GM23338 (cell line): ENCODE results near the gene ATP8B4. TPM values are rescaled to one million over a fixed set of nuclear protein-coding genes. Genes with fewer than 3 reads are reported as not detected.

Source experiments
- ATAC-seq: fragments of 200-7000 bp; cut with Tn5 transposase; 3 replicates; pipeline ENCODE4 v1.9.1; 2020
- DNase-seq: peaks from one replicate; pipeline ENCODE4 v3.0.0-alpha.2; 2015; ENCODE audit warnings: low spot score
- H2AFZ ChIP-seq: fragments of 200-600 bp; sonication (generic); 2 replicates; pipeline ENCODE4 v1.8.0; 2016; ENCODE audit warnings: antibody characterized with exemption, mild to moderate bottlenecking, moderate library complexity
- H3F3A ChIP-seq: fragments of 200-600 bp; sonication (generic); replicated peaks from 2 replicates; pipeline ENCODE4 v1.8.0; 2017; ENCODE audit warnings: antibody characterized with exemption, mixed run types, low read depth
- H3K27ac ChIP-seq: fragments of 200-600 bp; sonication (generic); 2 replicates; pipeline ENCODE4 v1.6.1; 2016; ENCODE audit warnings: low read depth
- H3K27me3 ChIP-seq: fragments of 200-600 bp; sonication (generic); 2 replicates; pipeline ENCODE4 v1.8.0; 2016; ENCODE audit warnings: mild to moderate bottlenecking, mixed run types, moderate library complexity; ENCODE audit not compliant: insufficient read depth
- H3K36me3 ChIP-seq: fragments of 200-600 bp; sonication (generic); 2 replicates; pipeline ENCODE4 v1.8.0; 2016; ENCODE audit warnings: mild to moderate bottlenecking; ENCODE audit not compliant: insufficient read depth
- H3K4me1 ChIP-seq: fragments of 200-600 bp; sonication (generic); 2 replicates; pipeline ENCODE4 v1.8.0; 2016; ENCODE audit warnings: mild to moderate bottlenecking, moderate library complexity; ENCODE audit not compliant: insufficient read depth
- H3K4me2 ChIP-seq: fragments of 200-600 bp; sonication (generic); 2 replicates; pipeline ENCODE4 v1.7.1; 2017; ENCODE audit warnings: mixed run types
- H3K4me3 ChIP-seq: fragments of 200-600 bp; sonication (generic); 2 replicates; pipeline ENCODE4 v1.6.1; 2016; ENCODE audit warnings: mixed run types
- H3K79me2 ChIP-seq: fragments of 200-600 bp; sonication (generic); replicated peaks from 2 replicates; pipeline ENCODE4 v1.8.0; 2017; ENCODE audit warnings: mild to moderate bottlenecking; ENCODE audit not compliant: insufficient read depth
- H3K9me2 ChIP-seq: fragments of 200-600 bp; sonication (generic); 2 replicates; pipeline ENCODE4 v1.8.0; 2017; ENCODE audit not compliant: insufficient read depth
- H4K20me1 ChIP-seq: fragments of 200-600 bp; sonication (generic); replicated peaks from 2 replicates; pipeline ENCODE4 v1.8.0; 2017; ENCODE audit warnings: mild to moderate bottlenecking; ENCODE audit not compliant: insufficient read depth
- H3K27ac Mint-ChIP-seq: 2 replicates; pipeline ENCODE4 v1.8.0; 2020; ENCODE audit warnings: inconsistent platforms, mild to moderate bottlenecking, moderate library complexity, mixed read lengths
- H3K27me3 Mint-ChIP-seq: 3 replicates; pipeline ENCODE4 v1.8.0; 2022; ENCODE audit warnings: low read depth, mild to moderate bottlenecking, moderate library complexity, mixed read lengths, inconsistent platforms; ENCODE audit not compliant: insufficient read depth, poor library complexity
- H3K36me3 Mint-ChIP-seq: 3 replicates; pipeline ENCODE4 v1.8.0; 2021; ENCODE audit warnings: low read depth, mild to moderate bottlenecking, inconsistent platforms, moderate library complexity, mixed read lengths
- H3K4me1 Mint-ChIP-seq: 3 replicates; pipeline ENCODE4 v1.8.0; 2020; ENCODE audit warnings: mild to moderate bottlenecking, inconsistent platforms, mixed read lengths
- H3K4me3 Mint-ChIP-seq: 3 replicates; pipeline ENCODE4 v1.8.0; 2021; ENCODE audit warnings: moderate library complexity, mild to moderate bottlenecking, inconsistent platforms, mixed read lengths
- H3K9me3 Mint-ChIP-seq: 3 replicates; pipeline ENCODE4 v1.8.0; 2020; ENCODE audit warnings: moderate library complexity, mild to moderate bottlenecking, inconsistent platforms, mixed read lengths
- CREB1 ChIP-seq: fragments of 250-450 bp; sonication (Bioruptor Pico); IDR thresholded peaks from 2 replicates; pipeline ENCODE4 v1.5.0; 2020; ENCODE audit warnings: low read depth, mild to moderate bottlenecking, moderate library complexity
- EZH2phosphoT487 ChIP-seq: fragments of 200-600 bp; sonication (generic); IDR thresholded peaks from one replicate; pipeline ENCODE4 v1.8.1; 2018; ENCODE audit warnings: antibody characterized with exemption; ENCODE audit not compliant: unreplicated experiment
- NANOG ChIP-seq: IDR thresholded peaks from 2 replicates; pipeline ENCODE4 v1.6.1; 2016; ENCODE audit warnings: antibody characterized with exemption, borderline replicate concordance
- STAT1 ChIP-seq: IDR thresholded peaks from one replicate; pipeline ENCODE4 v1.6.1; 2016; ENCODE audit warnings: antibody characterized with exemption; ENCODE audit not compliant: unreplicated experiment
- ZNF331 ChIP-seq: fragments of 250-450 bp; sonication (Bioruptor Pico); IDR thresholded peaks from 2 replicates; pipeline ENCODE4 v1.5.0; 2020; ENCODE audit warnings: low read depth, mild to moderate bottlenecking, moderate library complexity
- polyA plus RNA-seq: library from polyadenylated mRNA; unstranded; fragments of >200 nt; fragmentation: Nextera tagmentation; extraction: Ambion mirVana; gene quantifications from 2 replicates; pipeline ENCODE4 v1.2.1, GENCODE V29; 2016
- total RNA-seq: library from RNA; depleted of rRNA; stranded (reverse); fragments of >200 nt; shearing (Covaris generic); gene quantifications from 2 replicates; pipeline ENCODE4 v1.2.3, GENCODE V29; 2014
- TF ChIP-seq, protein P1 (sequence below): IDR thresholded peaks from one replicate; pipeline ENCODE4 v1.6.1; 2018; ENCODE audit warnings: antibody characterized with exemption; ENCODE audit not compliant: unreplicated experiment
- TF ChIP-seq, protein P2 (sequence below), 2 experiments: fragments of 200-600 bp in 1 of 2; sonication (generic) in 1 of 2; conservative IDR thresholded peaks; 2 replicates each; pipeline versions ENCODE4 v1.5.1 to v1.6.1; 2016 to 2017; ENCODE audit warnings: antibody characterized with exemption in 2 of 2, low read depth in 2 of 2, mild to moderate bottlenecking in 2 of 2, moderate library complexity in 1 of 2
- TF ChIP-seq, protein P3 (sequence below): IDR thresholded peaks from 2 replicates; pipeline ENCODE4 v1.6.1; 2016; ENCODE audit warnings: antibody characterized with exemption

ATP8B4 gene
- total and polyA plus RNA-seq, 2 experiments from 2014 or later, result 0.24 TPM; not detected in 1

DNA sequence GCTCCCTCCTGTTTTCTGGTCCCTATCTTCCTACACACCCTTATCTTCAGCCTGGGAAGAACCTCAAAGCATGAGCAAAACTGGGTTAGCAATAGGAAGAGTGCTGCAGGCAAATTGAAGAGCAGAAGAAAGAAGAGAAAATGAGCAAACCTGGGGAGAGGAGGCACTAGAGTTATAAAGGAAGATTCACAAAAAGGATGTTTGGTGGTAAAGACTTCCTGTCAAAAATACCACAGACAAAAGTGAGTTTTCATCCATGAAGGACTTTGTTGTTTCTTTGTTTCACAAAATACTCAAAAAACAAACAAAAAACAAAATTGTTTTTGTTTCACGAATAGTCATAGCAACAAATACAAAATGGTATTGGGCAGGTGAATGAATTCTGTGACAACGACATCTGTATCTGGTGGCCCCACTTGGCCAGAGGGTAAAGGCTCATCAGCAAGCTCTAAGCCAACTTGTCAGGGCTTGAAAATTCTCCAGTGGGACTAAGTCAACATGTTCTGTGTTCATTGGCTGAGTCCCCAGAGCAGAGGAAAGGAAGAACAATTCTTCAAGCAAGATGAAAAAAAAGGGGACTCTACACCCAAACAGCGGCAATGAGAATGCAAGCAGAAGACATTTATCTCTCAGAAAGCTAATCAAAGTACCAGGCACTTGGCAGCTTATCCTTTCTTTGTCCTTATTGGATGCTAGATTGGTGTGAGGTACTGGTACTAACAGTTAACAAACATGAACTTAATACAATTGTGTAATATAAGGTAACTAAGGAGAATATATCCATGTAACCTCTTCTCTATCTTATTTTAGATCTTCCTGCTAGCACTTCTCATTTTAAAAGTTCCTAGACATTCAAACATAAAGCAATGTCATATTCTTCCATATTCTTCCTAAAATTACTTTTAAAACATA, 9.7 kb downstream of the ATP8B4 start:
- H3K4me3 Mint-ChIP-seq, result no peak overlapping the region
- Histone ChIP-seq H3K36me3 (no peaks in the 10 kb centered on the region), H3K27ac (no peak overlapping the region), H3F3A (no peaks in the 10 kb centered on the region), H3K4me3 (no peak overlapping the region), H3K27me3 (no peaks in the 10 kb centered on the region), H3K4me2 (no peak overlapping the region), H3K79me2 (no peaks in the 10 kb centered on the region), H2AFZ (peak overlapping the region; percentile 91), H4K20me1 (no peaks in the 10 kb centered on the region), H3K4me1 (no peaks in the 10 kb centered on the region), H3K9me2 (no peaks in the 10 kb centered on the region)
- H3K36me3 Mint-ChIP-seq, result no peaks in the 10 kb centered on the region
- no peak for DNase-seq
- no peaks in the 10 kb centered on the region for H3K27me3 Mint-ChIP-seq
- no peak overlapping the region for H3K27ac Mint-ChIP-seq
- H3K9me3 Mint-ChIP-seq, result no peaks in the 10 kb centered on the region; the same call in 1 of the 3 replicates
- peaks cover 4% of the 10 kb centered on the region; the same call in 2 of the 3 replicates for H3K4me1 Mint-ChIP-seq
- no peak for ATAC-seq
- TF ChIP-seq, protein P1, sequence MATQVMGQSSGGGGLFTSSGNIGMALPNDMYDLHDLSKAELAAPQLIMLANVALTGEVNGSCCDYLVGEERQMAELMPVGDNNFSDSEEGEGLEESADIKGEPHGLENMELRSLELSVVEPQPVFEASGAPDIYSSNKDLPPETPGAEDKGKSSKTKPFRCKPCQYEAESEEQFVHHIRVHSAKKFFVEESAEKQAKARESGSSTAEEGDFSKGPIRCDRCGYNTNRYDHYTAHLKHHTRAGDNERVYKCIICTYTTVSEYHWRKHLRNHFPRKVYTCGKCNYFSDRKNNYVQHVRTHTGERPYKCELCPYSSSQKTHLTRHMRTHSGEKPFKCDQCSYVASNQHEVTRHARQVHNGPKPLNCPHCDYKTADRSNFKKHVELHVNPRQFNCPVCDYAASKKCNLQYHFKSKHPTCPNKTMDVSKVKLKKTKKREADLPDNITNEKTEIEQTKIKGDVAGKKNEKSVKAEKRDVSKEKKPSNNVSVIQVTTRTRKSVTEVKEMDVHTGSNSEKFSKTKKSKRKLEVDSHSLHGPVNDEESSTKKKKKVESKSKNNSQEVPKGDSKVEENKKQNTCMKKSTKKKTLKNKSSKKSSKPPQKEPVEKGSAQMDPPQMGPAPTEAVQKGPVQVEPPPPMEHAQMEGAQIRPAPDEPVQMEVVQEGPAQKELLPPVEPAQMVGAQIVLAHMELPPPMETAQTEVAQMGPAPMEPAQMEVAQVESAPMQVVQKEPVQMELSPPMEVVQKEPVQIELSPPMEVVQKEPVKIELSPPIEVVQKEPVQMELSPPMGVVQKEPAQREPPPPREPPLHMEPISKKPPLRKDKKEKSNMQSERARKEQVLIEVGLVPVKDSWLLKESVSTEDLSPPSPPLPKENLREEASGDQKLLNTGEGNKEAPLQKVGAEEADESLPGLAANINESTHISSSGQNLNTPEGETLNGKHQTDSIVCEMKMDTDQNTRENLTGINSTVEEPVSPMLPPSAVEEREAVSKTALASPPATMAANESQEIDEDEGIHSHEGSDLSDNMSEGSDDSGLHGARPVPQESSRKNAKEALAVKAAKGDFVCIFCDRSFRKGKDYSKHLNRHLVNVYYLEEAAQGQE, result no peak
- TF ChIP-seq, protein P2, sequence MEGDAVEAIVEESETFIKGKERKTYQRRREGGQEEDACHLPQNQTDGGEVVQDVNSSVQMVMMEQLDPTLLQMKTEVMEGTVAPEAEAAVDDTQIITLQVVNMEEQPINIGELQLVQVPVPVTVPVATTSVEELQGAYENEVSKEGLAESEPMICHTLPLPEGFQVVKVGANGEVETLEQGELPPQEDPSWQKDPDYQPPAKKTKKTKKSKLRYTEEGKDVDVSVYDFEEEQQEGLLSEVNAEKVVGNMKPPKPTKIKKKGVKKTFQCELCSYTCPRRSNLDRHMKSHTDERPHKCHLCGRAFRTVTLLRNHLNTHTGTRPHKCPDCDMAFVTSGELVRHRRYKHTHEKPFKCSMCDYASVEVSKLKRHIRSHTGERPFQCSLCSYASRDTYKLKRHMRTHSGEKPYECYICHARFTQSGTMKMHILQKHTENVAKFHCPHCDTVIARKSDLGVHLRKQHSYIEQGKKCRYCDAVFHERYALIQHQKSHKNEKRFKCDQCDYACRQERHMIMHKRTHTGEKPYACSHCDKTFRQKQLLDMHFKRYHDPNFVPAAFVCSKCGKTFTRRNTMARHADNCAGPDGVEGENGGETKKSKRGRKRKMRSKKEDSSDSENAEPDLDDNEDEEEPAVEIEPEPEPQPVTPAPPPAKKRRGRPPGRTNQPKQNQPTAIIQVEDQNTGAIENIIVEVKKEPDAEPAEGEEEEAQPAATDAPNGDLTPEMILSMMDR (conservative IDR thresholded peaks at IDR 0.05; ENCODE audit: low read depth in 2 of 2), result no peak
- TF ChIP-seq CREB1 (CRISPR knock-in tag) (no peak), ZNF331 (no peak)

DNA sequence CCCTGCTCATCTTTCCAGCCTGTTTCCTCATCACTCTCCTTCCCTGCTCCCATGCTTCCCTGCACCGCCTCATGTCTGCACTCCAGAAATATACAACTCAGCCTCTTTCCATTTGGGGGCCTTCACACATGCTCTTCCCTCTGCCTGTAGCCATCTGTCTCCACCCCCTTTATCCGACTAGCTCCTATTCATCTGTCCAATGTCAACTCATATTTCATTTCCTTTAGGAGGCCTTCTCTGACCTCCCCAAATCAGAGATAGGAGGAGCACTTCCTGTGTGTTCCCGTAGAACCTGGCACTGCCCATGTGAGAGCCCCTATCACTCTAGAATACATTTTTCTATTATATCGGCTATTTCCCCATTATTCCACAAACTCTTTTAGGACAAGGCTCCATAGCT, 10.6 kb downstream of the ATP8B4 start:
- H3K27ac Mint-ChIP-seq, result no peak overlapping the region
- Histone ChIP-seq H2AFZ (no peak overlapping the region; the same call in 1 of the 2 replicates), H4K20me1 (no peaks in the 10 kb centered on the region), H3F3A (no peaks in the 10 kb centered on the region), H3K27me3 (no peaks in the 10 kb centered on the region), H3K36me3 (no peaks in the 10 kb centered on the region), H3K9me2 (no peaks in the 10 kb centered on the region), H3K4me3 (no peak overlapping the region), H3K4me2 (no peak overlapping the region), H3K79me2 (no peaks in the 10 kb centered on the region), H3K4me1 (no peaks in the 10 kb centered on the region), H3K27ac (no peak overlapping the region)
- peaks cover 2% of the 10 kb centered on the region for H3K27me3 Mint-ChIP-seq
- H3K36me3 Mint-ChIP-seq, result no peaks in the 10 kb centered on the region
- H3K9me3 Mint-ChIP-seq, result no peaks in the 10 kb centered on the region; the same call in 1 of the 3 replicates
- DNase-seq (no peak), ATAC-seq (no peak)
- H3K4me1 Mint-ChIP-seq, result peaks cover 4% of the 10 kb centered on the region; the same call in 2 of the 3 replicates
- H3K4me3 Mint-ChIP-seq, result no peak overlapping the region
- TF ChIP-seq NANOG, result no peak
- no peak for TF ChIP-seq STAT1
- no peak for TF ChIP-seq EZH2phosphoT487
- TF ChIP-seq, protein P3, sequence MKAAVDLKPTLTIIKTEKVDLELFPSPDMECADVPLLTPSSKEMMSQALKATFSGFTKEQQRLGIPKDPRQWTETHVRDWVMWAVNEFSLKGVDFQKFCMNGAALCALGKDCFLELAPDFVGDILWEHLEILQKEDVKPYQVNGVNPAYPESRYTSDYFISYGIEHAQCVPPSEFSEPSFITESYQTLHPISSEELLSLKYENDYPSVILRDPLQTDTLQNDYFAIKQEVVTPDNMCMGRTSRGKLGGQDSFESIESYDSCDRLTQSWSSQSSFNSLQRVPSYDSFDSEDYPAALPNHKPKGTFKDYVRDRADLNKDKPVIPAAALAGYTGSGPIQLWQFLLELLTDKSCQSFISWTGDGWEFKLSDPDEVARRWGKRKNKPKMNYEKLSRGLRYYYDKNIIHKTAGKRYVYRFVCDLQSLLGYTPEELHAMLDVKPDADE, result no peak
